Nephron progenitor cell (in vitro differentiated cells): Measurements from ENCODE around the gene NUP37.
"Not testable (repeated sequence)": the region's sequence is repeated elsewhere in the genome, so short reads cannot be mapped to it uniquely, and the experiment has no call there.

Source experiments
- DNase-seq: peaks from one replicate; pipeline ENCODE4 v3.0.0; 2021
- H3K27ac Mint-ChIP-seq: 2 replicates; pipeline ENCODE4 v1.8.0; 2021; ENCODE audit warnings: mild to moderate bottlenecking, moderate library complexity, mixed read lengths
- H3K27me3 Mint-ChIP-seq: 2 replicates; pipeline ENCODE4 v1.8.0; 2021; ENCODE audit warnings: mild to moderate bottlenecking, low read depth, mixed read lengths; ENCODE audit not compliant: poor library complexity
- H3K36me3 Mint-ChIP-seq: 2 replicates; pipeline ENCODE4 v1.8.0; 2021; ENCODE audit warnings: low read depth, mixed read lengths
- H3K4me1 Mint-ChIP-seq: 2 replicates; pipeline ENCODE4 v1.8.0; 2021; ENCODE audit warnings: mixed read lengths
- H3K4me3 Mint-ChIP-seq: 2 replicates; pipeline ENCODE4 v1.8.0; 2021; ENCODE audit warnings: mild to moderate bottlenecking, moderate library complexity, mixed read lengths
- H3K9me3 Mint-ChIP-seq: 2 replicates; pipeline ENCODE4 v1.8.0; 2021; ENCODE audit warnings: mild to moderate bottlenecking, moderate library complexity, mixed read lengths
- TF ChIP-seq, protein P1 (sequence below): fragments of 200-600 bp; sonication (generic); IDR thresholded peaks from 2 replicates; pipeline ENCODE4 v1.5.0; 2021; ENCODE audit warnings: antibody characterized with exemption

Gene NUP37

DNA sequence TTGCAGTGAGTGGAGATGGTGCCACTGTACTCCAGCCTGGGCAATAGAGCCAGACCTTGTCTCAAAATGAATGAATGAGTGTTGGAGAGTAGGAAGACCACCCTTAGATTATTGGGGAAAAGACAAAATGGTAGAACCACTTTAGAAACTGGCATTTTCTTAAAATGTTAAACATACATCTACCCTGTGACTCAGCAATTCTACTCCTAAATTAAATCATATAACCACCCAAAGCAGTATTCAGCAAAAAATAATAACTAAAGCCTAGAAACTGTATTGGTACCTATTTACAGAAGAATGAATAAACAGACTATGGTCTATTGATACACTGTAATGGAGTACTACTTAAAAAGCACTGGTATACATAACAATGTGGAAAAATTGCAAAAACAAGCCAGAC lies 9.1 kb downstream of the NUP37 start:
- H3K27ac Mint-ChIP-seq, result no peak overlapping the region
- DNase-seq, result no peak
- no peak overlapping the region for H3K4me3 Mint-ChIP-seq
- no peaks in the 10 kb centered on the region for H3K27me3 Mint-ChIP-seq
- no peaks in the 10 kb centered on the region for H3K4me1 Mint-ChIP-seq
- H3K9me3 Mint-ChIP-seq, result peaks cover 26% of the 10 kb centered on the region
- peaks cover 71% of the 10 kb centered on the region for H3K36me3 Mint-ChIP-seq
- TF ChIP-seq, protein P1, sequence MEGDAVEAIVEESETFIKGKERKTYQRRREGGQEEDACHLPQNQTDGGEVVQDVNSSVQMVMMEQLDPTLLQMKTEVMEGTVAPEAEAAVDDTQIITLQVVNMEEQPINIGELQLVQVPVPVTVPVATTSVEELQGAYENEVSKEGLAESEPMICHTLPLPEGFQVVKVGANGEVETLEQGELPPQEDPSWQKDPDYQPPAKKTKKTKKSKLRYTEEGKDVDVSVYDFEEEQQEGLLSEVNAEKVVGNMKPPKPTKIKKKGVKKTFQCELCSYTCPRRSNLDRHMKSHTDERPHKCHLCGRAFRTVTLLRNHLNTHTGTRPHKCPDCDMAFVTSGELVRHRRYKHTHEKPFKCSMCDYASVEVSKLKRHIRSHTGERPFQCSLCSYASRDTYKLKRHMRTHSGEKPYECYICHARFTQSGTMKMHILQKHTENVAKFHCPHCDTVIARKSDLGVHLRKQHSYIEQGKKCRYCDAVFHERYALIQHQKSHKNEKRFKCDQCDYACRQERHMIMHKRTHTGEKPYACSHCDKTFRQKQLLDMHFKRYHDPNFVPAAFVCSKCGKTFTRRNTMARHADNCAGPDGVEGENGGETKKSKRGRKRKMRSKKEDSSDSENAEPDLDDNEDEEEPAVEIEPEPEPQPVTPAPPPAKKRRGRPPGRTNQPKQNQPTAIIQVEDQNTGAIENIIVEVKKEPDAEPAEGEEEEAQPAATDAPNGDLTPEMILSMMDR, result no peak

DNA sequence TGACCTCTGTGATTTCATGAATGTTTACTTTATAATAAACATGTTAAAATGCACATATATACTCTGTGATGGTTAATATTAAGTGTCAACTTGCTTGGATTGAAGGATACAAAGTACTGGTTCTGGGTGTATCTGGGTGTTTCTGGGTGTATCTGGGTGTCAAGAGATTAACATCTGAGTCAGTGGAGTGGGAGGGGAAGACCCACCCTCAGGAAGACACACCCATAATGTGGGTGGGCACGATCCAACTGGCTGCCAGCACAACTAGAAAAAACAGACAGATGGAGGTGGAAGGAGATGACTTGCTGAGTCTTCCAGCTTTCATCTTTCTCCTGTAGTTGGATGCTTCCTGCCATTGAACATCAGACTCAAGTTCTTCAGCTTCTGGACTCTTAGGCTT lies 11.9 kb downstream of the NUP37 start:
- Mint-ChIP-seq H3K4me3 (no peak overlapping the region), H3K27me3 (no peaks in the 10 kb centered on the region), H3K9me3 (peaks cover 52% of the 10 kb centered on the region), H3K4me1 (no peaks in the 10 kb centered on the region), H3K36me3 (peaks cover 96% of the 10 kb centered on the region), H3K27ac (no peak overlapping the region)
- TF ChIP-seq, protein P1, result no peak
- no peak for DNase-seq

DNA sequence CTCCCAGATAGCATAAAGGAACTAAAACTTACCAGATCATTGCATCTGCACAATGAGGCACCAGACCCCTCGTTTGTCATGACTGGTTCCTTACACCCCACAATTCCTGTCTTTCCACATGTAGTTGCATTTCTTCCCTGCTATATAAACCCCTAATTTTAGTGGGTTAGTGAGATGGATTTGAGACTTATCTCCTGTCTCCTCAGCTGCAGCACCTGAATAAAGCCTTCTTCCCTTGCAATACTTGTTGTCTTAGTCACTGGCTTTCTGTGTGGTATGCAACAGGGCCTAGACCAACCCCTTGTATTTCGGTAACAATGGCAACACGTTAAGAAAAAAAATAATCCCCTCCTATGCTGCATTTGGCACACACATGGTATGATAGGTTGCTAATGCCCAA lies 13.0 kb downstream of the NUP37 start:
- Mint-ChIP-seq H3K4me1 (no peaks in the 10 kb centered on the region), H3K9me3 (peaks cover 52% of the 10 kb centered on the region), H3K36me3 (peaks cover 98% of the 10 kb centered on the region), H3K4me3 (no peak overlapping the region), H3K27ac (no peak overlapping the region), H3K27me3 (no peaks in the 10 kb centered on the region)
- TF ChIP-seq, protein P1, result no peak
- no peak for DNase-seq

DNA sequence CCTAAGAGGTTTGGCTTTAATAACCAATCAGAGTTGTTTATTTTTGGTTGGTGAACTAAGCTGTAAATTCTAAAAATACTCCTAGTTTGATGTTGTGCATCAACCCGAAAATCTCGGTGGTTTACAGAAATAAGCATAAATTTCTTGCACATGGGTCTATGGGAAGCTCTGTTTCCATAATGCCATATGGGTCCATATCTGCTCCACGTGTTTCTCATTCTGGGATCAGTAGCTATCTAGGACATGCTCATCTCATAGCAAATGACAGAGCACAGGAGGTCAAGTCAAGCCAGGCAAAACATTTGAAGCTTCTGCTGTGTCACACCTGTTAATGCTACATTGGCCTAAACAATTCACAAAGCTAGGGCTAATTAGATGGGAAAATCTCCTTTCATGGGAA lies 23.1 kb downstream of the NUP37 start:
- Mint-ChIP-seq H3K27ac (no peak overlapping the region), H3K27me3 (no peaks in the 10 kb centered on the region), H3K36me3 (peaks cover 47% of the 10 kb centered on the region), H3K4me3 (no peak overlapping the region), H3K9me3 (no peaks in the 10 kb centered on the region), H3K4me1 (no peaks in the 10 kb centered on the region)
- TF ChIP-seq, protein P1, result no peak
- DNase-seq, result no peak

DNA sequence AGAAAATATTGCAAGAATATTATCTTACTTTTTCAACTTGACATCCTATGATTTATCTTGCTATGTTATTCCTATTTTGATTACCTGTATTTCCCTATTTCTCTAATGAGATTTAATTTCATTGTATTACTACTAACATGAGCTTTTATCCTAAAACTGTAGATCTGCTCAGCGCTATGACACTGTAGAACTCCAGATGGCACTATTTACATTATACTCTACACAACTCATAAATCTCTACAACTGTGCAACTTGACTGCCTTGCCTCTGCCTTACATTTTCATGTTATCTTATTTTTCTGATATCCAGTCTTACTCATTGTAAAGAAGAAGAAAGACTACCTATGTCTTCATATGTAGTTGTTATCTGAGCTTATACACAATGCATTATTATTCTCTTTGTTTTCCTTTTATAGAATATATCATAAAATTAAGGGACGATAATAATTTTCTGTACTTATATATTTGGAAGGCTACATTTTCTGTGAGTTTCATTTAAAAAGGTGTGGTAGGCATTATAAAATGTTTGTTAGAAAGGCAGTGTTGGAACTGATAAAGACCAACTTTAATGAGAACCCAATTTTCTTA lies 24.1 kb downstream of the NUP37 start:
- peaks cover 57% of the 10 kb centered on the region for H3K36me3 Mint-ChIP-seq
- H3K4me1 Mint-ChIP-seq, result no peaks in the 10 kb centered on the region
- no peak overlapping the region for H3K4me3 Mint-ChIP-seq
- no peak overlapping the region for H3K27ac Mint-ChIP-seq
- TF ChIP-seq, protein P1, result peak; percentile 32
- DNase-seq, result no peak
- H3K9me3 Mint-ChIP-seq, result no peaks in the 10 kb centered on the region
- no peaks in the 10 kb centered on the region for H3K27me3 Mint-ChIP-seq

DNA sequence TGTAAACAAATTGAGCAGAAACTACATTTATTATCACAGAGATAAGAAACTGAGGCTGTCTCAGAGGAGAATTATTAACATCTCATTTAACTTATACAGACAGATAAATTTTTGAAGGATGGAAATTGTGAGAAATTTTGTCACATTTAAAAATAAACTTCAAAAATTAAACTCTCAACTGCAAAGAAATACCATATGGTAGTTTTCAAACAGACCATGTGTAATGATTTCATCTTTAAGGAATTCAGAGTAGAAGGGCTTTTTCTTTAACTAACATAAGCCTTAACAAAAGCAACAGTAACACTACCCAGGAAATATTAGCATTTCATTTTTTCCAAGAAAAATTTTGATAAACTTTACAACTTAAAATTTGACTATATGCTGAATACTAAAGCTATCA lies 26.6 kb downstream of the NUP37 start:
- Mint-ChIP-seq H3K27ac (no peak overlapping the region), H3K4me1 (no peaks in the 10 kb centered on the region), H3K27me3 (no peaks in the 10 kb centered on the region), H3K9me3 (peaks cover 10% of the 10 kb centered on the region), H3K36me3 (peaks cover 66% of the 10 kb centered on the region), H3K4me3 (no peak overlapping the region)
- TF ChIP-seq, protein P1, result no peak
- DNase-seq, result no peak

DNA sequence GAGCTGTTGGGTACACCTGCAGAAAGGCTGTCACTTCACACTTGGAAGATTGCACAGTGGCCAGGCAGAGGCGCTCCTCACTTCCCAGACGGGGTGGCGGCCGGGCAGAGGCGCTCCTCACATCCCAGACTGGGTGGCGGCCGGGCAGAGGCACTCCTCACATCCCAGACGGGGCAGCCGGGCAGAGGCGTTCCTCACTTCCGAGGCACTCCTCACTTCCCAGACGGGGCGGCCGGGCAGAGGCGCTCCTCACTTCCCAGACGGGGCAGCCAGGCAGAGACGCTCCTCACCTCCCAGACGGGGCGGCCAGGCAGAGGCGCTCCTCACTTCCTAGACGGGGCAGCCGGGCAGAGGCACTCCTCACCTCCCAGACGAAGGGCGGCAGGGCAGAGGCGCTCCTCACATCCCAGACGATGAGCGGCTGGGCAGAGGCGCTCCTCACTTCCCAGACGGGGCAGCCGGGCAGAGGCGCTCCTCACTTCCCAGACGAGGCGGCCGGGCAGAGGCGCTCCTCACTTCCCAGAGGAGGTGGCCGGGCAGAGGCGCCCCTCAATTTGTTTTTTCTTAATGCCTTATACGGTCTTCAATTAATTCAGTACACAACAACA lies 30.6 kb downstream of the NUP37 start:
- not testable (repeated sequence) for H3K4me3 Mint-ChIP-seq, H3K9me3 Mint-ChIP-seq, DNase-seq, H3K4me1 Mint-ChIP-seq, H3K27me3 Mint-ChIP-seq, H3K27ac Mint-ChIP-seq
- peaks cover 74% of the 10 kb centered on the region for H3K36me3 Mint-ChIP-seq
